Neuron (in vitro differentiated cells): ENCODE results near the gene STYXL1.

ENCODE experiments used
- H2AFZ ChIP-seq: one replicate; pipeline ENCODE4 v1.6.1; 2013; ENCODE audit warnings: low read depth, mild to moderate bottlenecking, inconsistent platforms, low read length, moderate library complexity
- H3K27me3 ChIP-seq: one replicate; pipeline ENCODE4 v1.6.1; 2013; ENCODE audit warnings: low read length; ENCODE audit not compliant: insufficient read depth
- H3K36me3 ChIP-seq: one replicate; pipeline ENCODE4 v1.6.1; 2013; ENCODE audit warnings: low read length; ENCODE audit not compliant: insufficient read depth
- H3K4me1 ChIP-seq: one replicate; pipeline ENCODE4 v1.6.1; 2013; ENCODE audit warnings: low read length; ENCODE audit not compliant: insufficient read depth
- H3K4me3 ChIP-seq: 2 replicates; pipeline ENCODE4 v1.5.1; 2013; ENCODE audit warnings: mild to moderate bottlenecking, low read length, moderate library complexity
- H3K9me3 ChIP-seq: one replicate; pipeline ENCODE4 v1.6.1; 2013; ENCODE audit warnings: low read length

STYXL1 gene

GRCh38 chr7:75991531-75992082 is 56.2 kb downstream of the STYXL1 start:
- H3K27me3 ChIP-seq, result no peaks in the 10 kb centered on the region
- peaks cover 22% of the 10 kb centered on the region for H3K36me3 ChIP-seq
- H3K4me3 ChIP-seq, result no peak overlapping the region
- no peak overlapping the region for H2AFZ ChIP-seq
- H3K4me1 ChIP-seq, result peaks cover 15% of the 10 kb centered on the region
- H3K9me3 ChIP-seq, result no peaks in the 10 kb centered on the region

DNA sequence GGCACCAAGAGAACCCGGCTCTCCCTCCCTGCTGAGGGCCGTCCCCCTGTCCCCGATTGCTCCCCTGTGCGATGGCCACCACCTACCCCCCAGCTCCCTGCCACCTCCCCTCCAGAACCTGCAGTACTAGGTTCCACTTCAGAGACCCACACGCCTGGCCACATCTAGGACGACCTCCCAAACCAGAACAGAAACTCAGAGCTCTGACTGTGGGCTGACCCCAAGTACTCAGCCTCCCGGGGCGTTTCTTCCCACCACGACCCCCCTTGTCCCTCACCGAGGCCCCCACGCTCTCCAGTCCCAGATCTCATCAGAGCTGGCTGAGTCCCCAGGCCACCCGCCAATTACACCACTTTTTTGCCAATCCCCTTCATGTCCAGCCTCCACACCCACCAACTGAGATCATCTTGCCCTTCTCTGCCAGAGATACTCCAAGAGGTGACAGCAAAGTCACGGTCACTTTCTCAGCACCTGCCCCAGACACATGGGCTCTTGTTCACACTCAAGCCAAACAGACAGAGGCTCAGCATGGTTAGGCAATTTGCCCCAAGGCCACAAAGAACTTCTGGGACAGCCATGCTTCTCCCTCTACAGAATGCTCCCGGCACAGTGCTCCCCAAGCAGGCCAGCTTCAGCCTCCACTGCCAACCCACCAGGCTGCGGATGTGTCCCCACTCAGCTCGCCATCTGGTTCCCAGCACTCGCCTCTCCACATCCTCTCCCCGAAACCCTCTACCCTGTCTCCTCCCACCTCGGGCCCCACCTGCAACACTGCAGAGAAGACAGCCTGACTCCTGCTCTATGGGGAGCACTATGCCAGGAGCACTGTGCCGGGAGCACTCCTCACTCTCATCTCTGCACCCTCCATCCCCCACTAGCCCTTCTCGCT is 58.1 kb downstream of the STYXL1 start:
- peaks cover 9% of the 10 kb centered on the region for H3K4me1 ChIP-seq
- no peaks in the 10 kb centered on the region for H3K9me3 ChIP-seq
- H3K36me3 ChIP-seq, result peaks cover 31% of the 10 kb centered on the region
- H2AFZ ChIP-seq, result no peak overlapping the region
- no peak overlapping the region for H3K4me3 ChIP-seq
- no peaks in the 10 kb centered on the region for H3K27me3 ChIP-seq

- Histone ChIP-seq H3K9me3 (no peaks in the 10 kb centered on the region), H2AFZ (no peak overlapping the region), H3K36me3 (peaks cover 38% of the 10 kb centered on the region), H3K4me3 (no peak overlapping the region), H3K4me1 (peaks cover 7% of the 10 kb centered on the region), H3K27me3 (no peaks in the 10 kb centered on the region)
Observed at GRCh38 chr7:75988568-75989499, 59.0 kb downstream of the STYXL1 start.

DNA sequence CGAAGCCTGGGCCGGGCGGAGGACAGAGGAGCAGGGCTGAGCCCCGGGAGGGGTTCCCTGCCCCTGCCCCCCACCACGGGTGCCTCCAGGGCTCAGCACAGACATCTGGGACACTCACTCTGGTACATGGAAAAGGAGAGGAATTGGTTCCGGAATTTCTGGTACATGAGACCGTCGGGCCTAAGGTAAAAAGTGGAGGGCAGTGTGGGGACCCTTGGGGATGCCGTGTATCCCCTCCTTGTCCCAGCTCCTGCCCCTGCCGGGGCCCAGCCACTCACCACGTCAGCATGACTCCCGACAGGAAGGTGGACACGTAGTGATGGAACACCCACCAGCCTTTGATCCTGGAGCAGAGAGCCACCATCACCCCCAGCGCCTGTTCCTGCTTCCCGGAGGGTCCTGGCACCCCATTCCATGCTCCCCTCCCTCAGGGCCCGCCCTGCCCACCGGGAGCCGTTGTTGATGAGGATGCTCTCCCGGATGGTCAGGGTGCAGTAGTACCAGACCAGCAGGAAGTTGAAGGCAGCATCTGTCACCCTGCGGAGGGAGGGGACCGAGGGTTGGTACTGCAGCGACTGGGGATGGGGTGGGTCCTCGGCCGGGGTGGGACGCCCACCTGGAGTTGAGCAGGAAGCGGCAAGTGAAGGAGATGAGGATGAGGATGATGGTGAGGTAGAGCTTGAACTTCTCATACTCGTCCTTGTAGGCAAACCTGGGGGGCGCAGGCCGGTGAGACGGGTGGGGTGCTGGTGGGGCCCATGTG is 59.8 kb downstream of the STYXL1 start:
- H3K36me3 ChIP-seq, result peaks cover 44% of the 10 kb centered on the region

GRCh38 chr7:75987026-75987804 is 60.6 kb downstream of the STYXL1 start:
- Histone ChIP-seq H3K36me3 (peaks cover 50% of the 10 kb centered on the region), H3K27me3 (no peaks in the 10 kb centered on the region), H3K4me3 (no peak overlapping the region), H3K9me3 (no peaks in the 10 kb centered on the region), H3K4me1 (no peaks in the 10 kb centered on the region), H2AFZ (no peak overlapping the region)

More for the DNA sequence above, 59.8 kb downstream of the STYXL1 start:
- Histone ChIP-seq H3K4me3 (no peak overlapping the region), H3K27me3 (no peaks in the 10 kb centered on the region), H3K9me3 (no peaks in the 10 kb centered on the region), H2AFZ (no peak overlapping the region), H3K4me1 (no peaks in the 10 kb centered on the region)

DNA sequence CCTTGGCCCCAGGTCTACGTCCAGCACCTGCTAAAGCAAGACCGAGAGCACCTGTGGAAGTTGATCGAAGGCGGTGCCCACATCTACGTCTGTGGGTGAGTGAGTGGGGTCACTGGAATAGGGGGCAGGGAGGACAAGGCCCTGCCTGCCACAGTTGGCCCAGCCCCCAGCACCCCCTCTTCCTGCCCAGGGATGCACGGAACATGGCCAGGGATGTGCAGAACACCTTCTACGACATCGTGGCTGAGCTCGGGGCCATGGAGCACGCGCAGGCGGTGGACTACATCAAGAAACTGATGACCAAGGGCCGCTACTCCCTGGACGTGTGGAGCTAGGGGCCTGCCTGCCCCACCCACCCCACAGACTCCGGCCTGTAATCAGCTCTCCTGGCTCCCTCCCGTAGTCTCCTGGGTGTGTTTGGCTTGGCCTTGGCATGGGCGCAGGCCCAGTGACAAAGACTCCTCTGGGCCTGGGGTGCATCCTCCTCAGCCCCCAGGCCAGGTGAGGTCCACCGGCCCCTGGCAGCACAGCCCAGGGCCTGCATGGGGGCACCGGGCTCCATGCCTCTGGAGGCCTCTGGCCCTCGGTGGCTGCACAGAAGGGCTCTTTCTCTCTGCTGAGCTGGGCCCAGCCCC is 61.5 kb downstream of the STYXL1 start:
- Histone ChIP-seq H3K9me3 (no peaks in the 10 kb centered on the region), H3K36me3 (peaks cover 60% of the 10 kb centered on the region), H3K4me3 (no peak overlapping the region), H3K27me3 (no peaks in the 10 kb centered on the region), H3K4me1 (no peaks in the 10 kb centered on the region), H2AFZ (no peak overlapping the region)

GRCh38 chr7:75985518-75986146 is 62.2 kb downstream of the STYXL1 start:
- Histone ChIP-seq H3K36me3 (peaks cover 66% of the 10 kb centered on the region), H3K4me1 (no peaks in the 10 kb centered on the region), H3K9me3 (no peaks in the 10 kb centered on the region), H3K4me3 (no peak overlapping the region), H3K27me3 (no peaks in the 10 kb centered on the region), H2AFZ (no peak overlapping the region)

GRCh38 chr7:75985009-75985517 is 62.7 kb downstream of the STYXL1 start:
- no peaks in the 10 kb centered on the region for H3K27me3 ChIP-seq
- no peaks in the 10 kb centered on the region for H3K9me3 ChIP-seq
- H2AFZ ChIP-seq, result no peak overlapping the region
- no peaks in the 10 kb centered on the region for H3K4me1 ChIP-seq
- H3K36me3 ChIP-seq, result peaks cover 71% of the 10 kb centered on the region
- H3K4me3 ChIP-seq, result no peak overlapping the region

- peaks cover 74% of the 10 kb centered on the region for H3K36me3 ChIP-seq
- no peaks in the 10 kb centered on the region for H3K9me3 ChIP-seq
Observed at GRCh38 chr7:75984130-75985008, 63.4 kb downstream of the STYXL1 start.

DNA sequence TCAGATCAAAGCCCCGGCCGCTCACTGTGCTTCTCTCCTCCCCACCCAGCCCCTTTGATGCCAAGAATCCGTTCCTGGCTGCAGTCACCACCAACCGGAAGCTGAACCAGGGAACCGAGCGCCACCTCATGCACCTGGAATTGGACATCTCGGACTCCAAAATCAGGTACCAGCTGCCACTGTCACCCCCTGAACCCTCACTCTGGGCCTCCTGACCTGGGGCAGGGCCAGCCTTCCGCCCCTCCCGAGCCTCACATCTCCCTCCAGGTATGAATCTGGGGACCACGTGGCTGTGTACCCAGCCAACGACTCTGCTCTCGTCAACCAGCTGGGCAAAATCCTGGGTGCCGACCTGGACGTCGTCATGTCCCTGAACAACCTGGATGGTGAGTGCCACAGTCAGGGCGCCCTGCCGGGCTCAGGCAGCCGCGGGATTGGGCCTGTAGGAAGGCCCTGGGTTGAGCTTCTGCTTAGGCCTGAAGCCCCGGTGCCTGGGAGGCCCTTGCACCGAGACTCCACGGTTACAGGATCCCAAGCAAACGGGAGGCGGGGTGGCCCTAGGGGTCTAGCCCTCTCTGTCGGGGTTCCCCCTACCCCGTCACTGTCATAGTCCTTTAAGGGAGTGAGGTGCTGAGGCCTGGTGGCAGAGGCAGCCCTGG is 64.2 kb downstream of the STYXL1 start:
- H3K4me3 ChIP-seq, result no peak overlapping the region

More at GRCh38 chr7:75984130-75985008, 63.4 kb downstream of the STYXL1 start:
- Histone ChIP-seq H2AFZ (no peak overlapping the region), H3K4me1 (no peaks in the 10 kb centered on the region), H3K27me3 (no peaks in the 10 kb centered on the region), H3K4me3 (no peak overlapping the region)

More for the DNA sequence above, 64.2 kb downstream of the STYXL1 start:
- no peaks in the 10 kb centered on the region for H3K9me3 ChIP-seq
- H3K4me1 ChIP-seq, result no peaks in the 10 kb centered on the region
- no peak overlapping the region for H2AFZ ChIP-seq
- peaks cover 74% of the 10 kb centered on the region for H3K36me3 ChIP-seq
- H3K27me3 ChIP-seq, result no peaks in the 10 kb centered on the region
